ENCODE data around the gene NFIL3. TPM values are rescaled to one million over a fixed set of nuclear protein-coding genes. Genes with fewer than 3 reads are reported as not detected.

The NFIL3 gene
- total and polyA plus RNA-seq, 2 experiments from 2014 or later = 4.1 to 7.5 TPM

- Histone ChIP-seq H3K79me2 (replicated peaks; ENCODE audit: insufficient read depth) (no peaks in the 10 kb centered on the region), H3K36me3 (ENCODE audit: insufficient read depth) (no peaks in the 10 kb centered on the region), H3K27me3 (ENCODE audit: insufficient read depth) (no peaks in the 10 kb centered on the region), H3K27ac (ENCODE audit: low read depth) (no peak overlapping the region), H3F3A (replicated peaks; ENCODE audit: low read depth) (no peaks in the 10 kb centered on the region), H2AFZ (no peak overlapping the region), H3K4me3 (no peak overlapping the region), H3K4me2 (no peak overlapping the region), H4K20me1 (replicated peaks; ENCODE audit: insufficient read depth) (no peaks in the 10 kb centered on the region), H3K9me2 (ENCODE audit: insufficient read depth) (no peaks in the 10 kb centered on the region; the same call in 1 of the 2 replicates), H3K4me1 (ENCODE audit: insufficient read depth) (no peaks in the 10 kb centered on the region)
- H3K36me3 Mint-ChIP-seq (ENCODE audit: low read depth) = peaks cover 17% of the 10 kb centered on the region; the same call in 2 of the 3 replicates
- DNase-seq (ENCODE audit: low spot score) (peak; percentile 14), ATAC-seq (peak; percentile 62)
- no peaks in the 10 kb centered on the region for H3K9me3 Mint-ChIP-seq
- H3K27me3 Mint-ChIP-seq (ENCODE audit: insufficient read depth, low read depth, poor library complexity) = no peaks in the 10 kb centered on the region
- no peak for TF ChIP-seq ZNF331 (CRISPR knock-in tag; IDR thresholded peaks at IDR 0.05; ENCODE audit: low read depth)
- no peak for TF ChIP-seq NANOG (IDR thresholded peaks at IDR 0.05; ENCODE audit: borderline replicate concordance)
- no peak for TF ChIP-seq STAT1 (IDR thresholded peaks at IDR 0.05; ENCODE audit: unreplicated experiment)
- no peak for TF ChIP-seq JUNB (IDR thresholded peaks at IDR 0.05; ENCODE audit: unreplicated experiment)
- 0 out of 3 replicates have a peak, but pooled peaks cover 2% of the 10 kb centered on the region for H3K4me1 Mint-ChIP-seq
- no peak overlapping the region for H3K27ac Mint-ChIP-seq
- no peak overlapping the region for H3K4me3 Mint-ChIP-seq
These were observed 18.1 kb downstream of the NFIL3 start for GRCh38 chr9:91405343-91406077.

- Histone ChIP-seq H3K36me3 (ENCODE audit: insufficient read depth) (no peaks in the 10 kb centered on the region), H3F3A (replicated peaks; ENCODE audit: low read depth) (no peaks in the 10 kb centered on the region), H3K27ac (ENCODE audit: low read depth) (no peak overlapping the region), H3K9me2 (ENCODE audit: insufficient read depth) (no peaks in the 10 kb centered on the region; the same call in 1 of the 2 replicates), H3K27me3 (ENCODE audit: insufficient read depth) (no peaks in the 10 kb centered on the region), H3K4me1 (ENCODE audit: insufficient read depth) (no peaks in the 10 kb centered on the region), H3K4me2 (no peak overlapping the region), H2AFZ (no peak overlapping the region), H3K79me2 (replicated peaks; ENCODE audit: insufficient read depth) (no peaks in the 10 kb centered on the region), H4K20me1 (replicated peaks; ENCODE audit: insufficient read depth) (no peaks in the 10 kb centered on the region), H3K4me3 (no peak overlapping the region)
- Mint-ChIP-seq H3K36me3 (ENCODE audit: low read depth) (peaks cover 7% of the 10 kb centered on the region; the same call in 1 of the 3 replicates), H3K4me1 (0 out of 3 replicates have a peak, but pooled peaks cover 2% of the 10 kb centered on the region), H3K27me3 (ENCODE audit: insufficient read depth, low read depth, poor library complexity) (no peaks in the 10 kb centered on the region), H3K4me3 (no peak overlapping the region), H3K27ac (no peak overlapping the region), H3K9me3 (no peaks in the 10 kb centered on the region)
- ATAC-seq = no peak
- no peak for DNase-seq (ENCODE audit: low spot score)
- no peak for TF ChIP-seq JUNB (IDR thresholded peaks at IDR 0.05; ENCODE audit: unreplicated experiment)
- no peak for TF ChIP-seq ETS1 (IDR thresholded peaks at IDR 0.05)
- no peak for TF ChIP-seq ZNF462 (CRISPR knock-in tag; IDR thresholded peaks at IDR 0.05)
- TF ChIP-seq CREB1 (CRISPR knock-in tag; IDR thresholded peaks at IDR 0.05; ENCODE audit: low read depth) = no peak
- no peak for TF ChIP-seq EZH2phosphoT487 (IDR thresholded peaks at IDR 0.05; ENCODE audit: unreplicated experiment)
These were observed 19.7 kb downstream of the NFIL3 start for GRCh38 chr9:91403665-91404543.

Data from GM23338 (cell line).